Kidney (tissue), 14 donors: ENCODE measurements around the gene SLC4A4. TPM values are rescaled to one million over a fixed set of nuclear protein-coding genes. Genes with fewer than 3 reads are reported as not detected.

Experiments used
- DNase-seq, 5 donors: peaks; one replicate each; pipeline ENCODE4 v3.0.0-alpha.2; 2013 to 2020
- FAIRE-seq: peaks from 2 replicates; lab custom pipeline; 2012; peaks lifted over from hg19 to GRCh38; lab: Jason Lieb, UNC
- H3K27ac ChIP-seq, 2 donors: one replicate each; pipeline ENCODE4 v1.7.0; 2013; ENCODE audit warnings: low read depth in 2 of 2, low read length in 2 of 2, inconsistent platforms in 1 of 2
- H3K27me3 ChIP-seq: one replicate; pipeline ENCODE4 v1.7.1; 2013; ENCODE audit warnings: low read length, inconsistent platforms; ENCODE audit not compliant: control insufficient read depth, insufficient read depth
- H3K36me3 ChIP-seq, 3 donors: one replicate each; pipeline versions ENCODE4 v1.7.0 to v1.7.1; 2013; ENCODE audit warnings: low read length in 3 of 3, control low read depth in 1 of 3, inconsistent platforms in 1 of 3; ENCODE audit not compliant: insufficient read depth in 3 of 3, control insufficient read depth in 2 of 3
- H3K4me1 ChIP-seq, 3 donors: one replicate each; pipeline versions ENCODE4 v1.7.0 to v1.7.1; 2013; ENCODE audit warnings: low read length in 3 of 3, inconsistent platforms in 1 of 3, low read depth in 1 of 3; ENCODE audit not compliant: control insufficient read depth in 2 of 3, insufficient read depth in 2 of 3
- H3K4me3 ChIP-seq, 3 donors: one replicate each; pipeline versions ENCODE4 v1.7.0 to v1.8.1; 2013; ENCODE audit warnings: low read length in 3 of 3, control low read depth in 1 of 3, inconsistent platforms in 1 of 3
- H3K9ac ChIP-seq, 3 donors: one replicate each; pipeline versions ENCODE4 v1.7.0 to v1.7.1; 2013; ENCODE audit warnings: low read length in 3 of 3, control low read depth in 1 of 3, inconsistent platforms in 1 of 3
- H3K9me3 ChIP-seq, 3 donors: one replicate each; pipeline versions ENCODE4 v1.7.0 to v1.7.1; 2013; ENCODE audit warnings: low read length in 3 of 3, control low read depth in 1 of 3, inconsistent platforms in 1 of 3; ENCODE audit not compliant: control insufficient read depth in 2 of 3, insufficient read depth in 1 of 3
- CTCF ChIP-seq: IDR thresholded peaks from 3 replicates; pipeline ENCODE4 v1.5.1; 2012; ENCODE audit warnings: mild to moderate bottlenecking, moderate library complexity, borderline replicate concordance; ENCODE audit not compliant: insufficient read depth; ENCODE audit errors: extremely low read depth
- intact Hi-C: fragments of 100-400 bp; cut with DNase I; formaldehyde crosslinking; loops from one replicate; pipeline ENCODE4 v1.11.1; 2022
- polyA plus RNA-seq: library from polyadenylated mRNA; stranded (reverse); fragments of 350-450 nt; fragmentation: Illumina TruSeq; extraction: RNeasy Lipid Tissue Mini Kit (QIAGEN cat#74804); gene quantifications from one replicate; pipeline ENCODE4 v1.2.3, GENCODE V29; 2014; ENCODE audit warnings: low read depth, low replicate concordance; ENCODE audit not compliant: insufficient read depth
- total RNA-seq: library from RNA; stranded (reverse); fragmentation: NEBNext Ultra II Directional; extraction: Animal tissue kit (Norgen Biotek cat#: 25700); gene quantifications from one replicate; pipeline ENCODE4 v1.2.1, GENCODE V29; 2021
- donor health status: control.
- donor health status: control.
- donor health status: control.
- donor health status: control.
- donor health status: control.
- donor health status: DM: yes; HTN: yes; CAD: no.
- donor health status: Normal renal cell carcinoma (clear cell type).

SLC4A4 gene
- total and polyA plus RNA-seq, 2 donors from 2014 or later: 37.1 to 56.5 TPM

GRCh38 chr4:71449040-71449439 is 110.2 kb downstream of the SLC4A4 start:
- no peak for TF ChIP-seq CTCF
- no peak for DNase-seq
- Histone ChIP-seq H3K27ac (no peak overlapping the region), H3K4me3 (no peak overlapping the region), H3K9me3 (no peaks in the 10 kb centered on the region), H3K9ac (no peak overlapping the region), H3K36me3 (peaks cover 0 to 7% (median 2%) of the 10 kb centered on the region in 3 donors), H3K4me1 (no peaks in the 10 kb centered on the region), H3K27me3 (no peaks in the 10 kb centered on the region)
- no peak for FAIRE-seq
- intact Hi-C loops: no loop called here

GRCh38 chr4:71449878-71450277 is 111.1 kb downstream of the SLC4A4 start:
- DNase-seq: no peak
- no peak for FAIRE-seq
- intact Hi-C loops: no loop called here

GRCh38 chr4:71453531-71453930 is 114.7 kb downstream of the SLC4A4 start:
- intact Hi-C loops: no loop called here
- no peak for TF ChIP-seq CTCF
- Histone ChIP-seq H3K9me3 (no peaks in the 10 kb centered on the region), H3K36me3 (peaks cover 0 to 12% (median 2%) of the 10 kb centered on the region in 3 donors), H3K9ac (no peak overlapping the region), H3K27ac (no peak overlapping the region), H3K4me1 (no peaks in the 10 kb centered on the region), H3K27me3 (no peaks in the 10 kb centered on the region), H3K4me3 (no peak overlapping the region)
- no peak for DNase-seq
- no peak for FAIRE-seq

More at GRCh38 chr4:71449878-71450277, 111.1 kb downstream of the SLC4A4 start:
- Histone ChIP-seq H3K27me3 (no peaks in the 10 kb centered on the region), H3K27ac (no peak overlapping the region), H3K36me3 (peaks cover 0 to 11% (median 2%) of the 10 kb centered on the region in 3 donors), H3K4me3 (no peak overlapping the region), H3K9me3 (no peaks in the 10 kb centered on the region), H3K4me1 (no peaks in the 10 kb centered on the region), H3K9ac (no peak overlapping the region)
- TF ChIP-seq CTCF: no peak

- Histone ChIP-seq H3K9ac (no peak overlapping the region), H3K36me3 (peaks cover 0 to 12% (median 2%) of the 10 kb centered on the region in 3 donors), H3K9me3 (no peaks in the 10 kb centered on the region), H3K27me3 (no peaks in the 10 kb centered on the region), H3K27ac (no peak overlapping the region), H3K4me3 (no peak overlapping the region), H3K4me1 (no peaks in the 10 kb centered on the region)
- TF ChIP-seq CTCF: no peak
- DNase-seq (no peak), FAIRE-seq (no peak)
- intact Hi-C loops: no loop called here
Observed at GRCh38 chr4:71456841-71457240, 118.0 kb downstream of the SLC4A4 start.
